Body of pancreas (tissue), 4 donors: ENCODE results near the gene RFESD.

ENCODE experiments used
- POLR2A ChIP-seq, 3 donors: fragments of 450-650 bp; IDR thresholded peaks; one replicate each; pipeline ENCODE4 v1.6.1; 2016; ENCODE audit warnings: antibody characterized with exemption in 3 of 3, mild to moderate bottlenecking in 2 of 3
- TF ChIP-seq, protein P1 (sequence below), 7 experiments: fragments of 450-650 bp in 4 of 7; fragments of 200-600 bp in 3 of 7; sonication (generic) in 3 of 7; IDR thresholded peaks; one replicate each; pipeline ENCODE4 v1.5.1; 2016 to 2019; ENCODE audit warnings: antibody characterized with exemption in 7 of 7

DNA sequence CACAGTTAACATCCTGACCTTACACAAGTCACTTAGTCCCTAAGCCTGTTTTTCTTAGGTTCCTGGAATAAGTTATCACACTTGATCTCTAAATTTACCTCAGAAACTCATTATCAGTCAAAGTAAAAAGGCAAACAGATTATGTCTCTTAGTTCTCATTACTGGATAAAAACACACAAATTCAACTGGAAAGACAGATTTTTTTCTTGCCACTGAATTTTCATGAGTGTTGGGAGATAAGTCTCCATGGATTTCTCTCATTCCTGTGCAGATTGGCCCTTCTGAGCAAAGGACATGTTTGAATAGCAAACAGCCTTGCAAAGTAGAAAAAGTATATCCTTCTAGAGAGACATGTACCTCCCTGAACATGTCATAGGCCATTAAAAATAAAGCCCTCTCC, 26.1 kb downstream of the RFESD start:
- TF ChIP-seq, protein P1, sequence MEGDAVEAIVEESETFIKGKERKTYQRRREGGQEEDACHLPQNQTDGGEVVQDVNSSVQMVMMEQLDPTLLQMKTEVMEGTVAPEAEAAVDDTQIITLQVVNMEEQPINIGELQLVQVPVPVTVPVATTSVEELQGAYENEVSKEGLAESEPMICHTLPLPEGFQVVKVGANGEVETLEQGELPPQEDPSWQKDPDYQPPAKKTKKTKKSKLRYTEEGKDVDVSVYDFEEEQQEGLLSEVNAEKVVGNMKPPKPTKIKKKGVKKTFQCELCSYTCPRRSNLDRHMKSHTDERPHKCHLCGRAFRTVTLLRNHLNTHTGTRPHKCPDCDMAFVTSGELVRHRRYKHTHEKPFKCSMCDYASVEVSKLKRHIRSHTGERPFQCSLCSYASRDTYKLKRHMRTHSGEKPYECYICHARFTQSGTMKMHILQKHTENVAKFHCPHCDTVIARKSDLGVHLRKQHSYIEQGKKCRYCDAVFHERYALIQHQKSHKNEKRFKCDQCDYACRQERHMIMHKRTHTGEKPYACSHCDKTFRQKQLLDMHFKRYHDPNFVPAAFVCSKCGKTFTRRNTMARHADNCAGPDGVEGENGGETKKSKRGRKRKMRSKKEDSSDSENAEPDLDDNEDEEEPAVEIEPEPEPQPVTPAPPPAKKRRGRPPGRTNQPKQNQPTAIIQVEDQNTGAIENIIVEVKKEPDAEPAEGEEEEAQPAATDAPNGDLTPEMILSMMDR (IDR thresholded peaks at IDR 0.05): no peak
- no peak for TF ChIP-seq POLR2A (IDR thresholded peaks at IDR 0.05)
